ENCODE measurements around the gene HHAT.

DNA sequence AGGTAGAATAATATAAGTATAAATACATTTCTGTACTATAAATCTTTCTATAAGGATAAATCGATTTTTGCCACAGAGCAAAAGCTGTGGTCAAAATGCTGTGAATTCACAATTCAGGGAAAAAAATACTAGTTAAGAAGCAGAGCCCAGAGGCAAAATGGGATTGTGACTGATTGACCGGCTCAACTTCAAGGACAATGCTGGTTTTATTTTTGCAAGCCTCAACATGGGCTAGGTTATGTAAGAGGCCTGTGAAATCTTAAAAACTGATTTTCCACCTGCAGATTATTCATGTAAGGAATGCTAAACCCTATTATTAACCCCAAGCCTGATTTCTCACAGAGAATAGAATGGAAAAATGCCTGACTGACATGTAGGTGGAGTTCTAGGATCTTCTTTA is 155.1 kb downstream of the HHAT start:
- TF ChIP-seq, protein P1, sequence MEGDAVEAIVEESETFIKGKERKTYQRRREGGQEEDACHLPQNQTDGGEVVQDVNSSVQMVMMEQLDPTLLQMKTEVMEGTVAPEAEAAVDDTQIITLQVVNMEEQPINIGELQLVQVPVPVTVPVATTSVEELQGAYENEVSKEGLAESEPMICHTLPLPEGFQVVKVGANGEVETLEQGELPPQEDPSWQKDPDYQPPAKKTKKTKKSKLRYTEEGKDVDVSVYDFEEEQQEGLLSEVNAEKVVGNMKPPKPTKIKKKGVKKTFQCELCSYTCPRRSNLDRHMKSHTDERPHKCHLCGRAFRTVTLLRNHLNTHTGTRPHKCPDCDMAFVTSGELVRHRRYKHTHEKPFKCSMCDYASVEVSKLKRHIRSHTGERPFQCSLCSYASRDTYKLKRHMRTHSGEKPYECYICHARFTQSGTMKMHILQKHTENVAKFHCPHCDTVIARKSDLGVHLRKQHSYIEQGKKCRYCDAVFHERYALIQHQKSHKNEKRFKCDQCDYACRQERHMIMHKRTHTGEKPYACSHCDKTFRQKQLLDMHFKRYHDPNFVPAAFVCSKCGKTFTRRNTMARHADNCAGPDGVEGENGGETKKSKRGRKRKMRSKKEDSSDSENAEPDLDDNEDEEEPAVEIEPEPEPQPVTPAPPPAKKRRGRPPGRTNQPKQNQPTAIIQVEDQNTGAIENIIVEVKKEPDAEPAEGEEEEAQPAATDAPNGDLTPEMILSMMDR (optimal IDR thresholded peaks at IDR 0.05 in 1 of 3, IDR thresholded peaks at IDR 0.05 in 1 of 3, conservative IDR thresholded peaks at IDR 0.05 in 1 of 3; ENCODE audit: extremely low read depth in 1 of 3, insufficient read depth in 2 of 3, low read length in 3 of 3), result no peak
- TF ChIP-seq EZH2 (IDR thresholded peaks at IDR 0.05; ENCODE audit: low read length), result no peak
